GM18861 (cell line): ENCODE measurements around the gene CEL.
"Not testable (repeated sequence)": the region's sequence is repeated elsewhere in the genome, so short reads cannot be mapped to it uniquely, and the experiment has no call there.

Source experiments
- ATAC-seq: cut with Tn5 transposase; IDR thresholded peaks from one replicate; pipeline ENCODE4 v1.9.1; 2021; ENCODE audit not compliant: unreplicated experiment

CEL gene

GRCh38 chr9:133061764-133062145, at the start of gene CEL:
Gene CEL, plus strand, starts transcription at chr9:133061981. Its CDS starts 22 bp downstream, at chr9:133062003.
- not testable (repeated sequence) for ATAC-seq

- ATAC-seq, result no peak
Measured at GRCh38 chr9:133014696-133015095, 47.1 kb upstream of the CEL start.

- ATAC-seq, result no peak
Measured at GRCh38 chr9:133023117-133023890, 38.5 kb upstream of the CEL start.

GRCh38 chr9:133026426-133026825, 35.4 kb upstream of the CEL start:
- no peak for ATAC-seq

GRCh38 chr9:133027134-133027533, 34.6 kb upstream of the CEL start:
- ATAC-seq, result no peak

GRCh38 chr9:133028221-133028620, 33.6 kb upstream of the CEL start:
- ATAC-seq, result no peak

GRCh38 chr9:133029994-133030316, 31.8 kb upstream of the CEL start:
- no peak for ATAC-seq

GRCh38 chr9:133030317-133031129, 31.3 kb upstream of the CEL start, which contains the start of gene GTF3C5:
Gene GTF3C5, plus strand, starts transcription at chr9:133030997. Its CDS starts 15 bp downstream, at chr9:133031012.
- ATAC-seq, result peak; percentile 88

- ATAC-seq, result no peak
Measured at GRCh38 chr9:133031130-133031422, 30.7 kb upstream of the CEL start.

- no peak for ATAC-seq
Measured at GRCh38 chr9:133031496-133031911, 30.3 kb upstream of the CEL start.

GRCh38 chr9:133032171-133032570, 29.6 kb upstream of the CEL start:
- no peak for ATAC-seq

- ATAC-seq, result no peak
Measured at GRCh38 chr9:133035669-133036068, 26.1 kb upstream of the CEL start.

- ATAC-seq, result no peak
Measured at GRCh38 chr9:133037775-133038515, 23.8 kb upstream of the CEL start.

- ATAC-seq, result not testable (repeated sequence)
Measured at GRCh38 chr9:133040892-133041479, 20.8 kb upstream of the CEL start.

- ATAC-seq, result no peak
Measured at GRCh38 chr9:133041958-133042357, 19.8 kb upstream of the CEL start.

- ATAC-seq, result no peak
Measured at GRCh38 chr9:133042676-133043075, 19.1 kb upstream of the CEL start.

GRCh38 chr9:133043449-133044035, 18.2 kb upstream of the CEL start:
- no peak for ATAC-seq

GRCh38 chr9:133044125-133044524, 17.7 kb upstream of the CEL start:
- no peak for ATAC-seq

- ATAC-seq, result no peak
Measured at GRCh38 chr9:133044661-133045060, 17.1 kb upstream of the CEL start.

- ATAC-seq, result no peak
Measured at GRCh38 chr9:133045132-133045531, 16.6 kb upstream of the CEL start.
